GM12872 (cell line): Measurements from ENCODE around the gene PDE2A.

Source experiments
- CTCF ChIP-seq: IDR thresholded peaks from 3 replicates; pipeline ENCODE4 v1.5.1; 2011; ENCODE audit warnings: low read depth, mild to moderate bottlenecking, low read length, moderate library complexity; ENCODE audit not compliant: insufficient read depth

PDE2A gene

GRCh38 chr11:72695354-72695753, 21.1 kb upstream of the PDE2A start:
- TF ChIP-seq CTCF = no peak

GRCh38 chr11:72693271-72693968, 19.2 kb upstream of the PDE2A start:
- TF ChIP-seq CTCF = no peak; the same call in 2 of the 3 replicates

GRCh38 chr11:72692498-72693237, 18.4 kb upstream of the PDE2A start:
- no peak for TF ChIP-seq CTCF

- no peak for TF ChIP-seq CTCF
Observed at GRCh38 chr11:72690166-72690565, 15.9 kb upstream of the PDE2A start.

- TF ChIP-seq CTCF = no peak
Observed at GRCh38 chr11:72688929-72689328, 14.7 kb upstream of the PDE2A start.

- TF ChIP-seq CTCF = no peak
Observed at GRCh38 chr11:72688486-72688885, 14.3 kb upstream of the PDE2A start.

- no peak for TF ChIP-seq CTCF
Observed at GRCh38 chr11:72687326-72687725, 13.1 kb upstream of the PDE2A start.
